Measurements from ENCODE around the gene MYOF.

The MYOF gene

DNA sequence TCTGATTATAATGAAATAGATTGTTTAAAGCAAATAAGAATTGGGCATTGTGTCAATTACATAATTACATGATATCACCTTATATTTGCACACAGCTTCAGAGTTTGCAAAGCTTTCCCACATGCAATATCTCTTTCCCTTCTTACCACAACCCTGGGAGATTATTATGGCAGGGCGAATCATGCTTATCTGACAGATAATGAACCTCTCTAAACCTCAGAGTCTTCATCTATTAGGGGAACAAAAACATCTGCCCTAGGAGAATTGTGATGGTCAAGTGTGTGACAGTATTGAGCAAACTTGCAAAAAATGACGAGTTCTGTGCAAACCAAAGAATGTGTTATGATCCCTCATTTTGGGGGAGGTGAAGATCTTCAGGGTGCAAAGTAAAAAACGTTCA is 90.0 kb downstream of the MYOF start:
- no peak overlapping the region for H3K4me3 Mint-ChIP-seq
- no peak overlapping the region for H3K27ac Mint-ChIP-seq
- peaks cover 9% of the 10 kb centered on the region for H3K4me1 Mint-ChIP-seq (ENCODE audit: low read depth)
- DNase-seq (ENCODE audit: low spot score): no peak
- peaks cover under 1% of the 10 kb centered on the region for H3K36me3 Mint-ChIP-seq (ENCODE audit: low read depth)
- H3K9me3 Mint-ChIP-seq: no peaks in the 10 kb centered on the region
- H3K27me3 Mint-ChIP-seq (ENCODE audit: low read depth): no peaks in the 10 kb centered on the region

DNA sequence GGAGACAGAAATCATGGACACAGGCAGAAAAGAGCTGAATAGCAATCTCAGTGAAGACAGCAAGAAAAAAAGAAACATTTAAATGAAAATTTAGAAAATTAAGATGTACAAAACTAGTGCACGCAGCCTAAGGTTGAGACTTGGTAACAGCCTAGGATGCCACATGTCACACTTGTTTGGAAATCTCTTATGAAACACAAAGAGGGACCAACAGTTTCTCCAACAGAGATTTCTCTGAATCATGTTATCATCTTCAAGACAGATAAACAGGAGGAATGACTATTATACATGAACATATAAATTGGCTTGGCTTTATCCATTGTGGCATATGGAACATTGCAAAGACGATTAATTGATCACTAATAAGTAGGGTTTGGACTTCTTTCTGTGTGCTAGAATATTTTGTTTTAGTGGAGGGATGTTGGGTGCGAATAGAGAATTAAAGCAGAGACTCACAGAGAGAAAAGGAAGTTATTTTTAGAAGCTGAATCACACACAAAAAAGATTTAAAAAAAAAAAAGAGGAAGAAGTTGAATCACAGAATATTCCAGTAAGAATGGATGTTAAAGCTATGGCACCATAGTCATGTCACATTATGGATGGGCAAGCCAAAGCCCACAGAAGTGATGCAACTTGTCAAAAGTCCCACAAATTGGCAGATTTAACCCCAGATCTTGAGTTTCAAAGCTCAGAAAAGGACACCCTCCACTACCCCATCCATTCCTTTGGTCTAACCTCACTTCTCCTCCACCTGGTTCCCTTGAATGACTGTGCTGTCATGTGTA is 91.6 kb downstream of the MYOF start:
- Mint-ChIP-seq H3K9me3 (no peaks in the 10 kb centered on the region), H3K27me3 (ENCODE audit: low read depth) (no peaks in the 10 kb centered on the region), H3K4me1 (ENCODE audit: low read depth) (peaks cover 20% of the 10 kb centered on the region), H3K4me3 (no peak overlapping the region), H3K36me3 (ENCODE audit: low read depth) (peaks cover 2% of the 10 kb centered on the region), H3K27ac (no peak overlapping the region)
- no peak for DNase-seq (ENCODE audit: low spot score)

GRCh38 chr10:93386631-93387369 is 95.3 kb downstream of the MYOF start:
- peak; percentile 10 for DNase-seq (ENCODE audit: low spot score)
- no peaks in the 10 kb centered on the region for H3K9me3 Mint-ChIP-seq
- no peaks in the 10 kb centered on the region for H3K27me3 Mint-ChIP-seq (ENCODE audit: low read depth)
- peak overlapping the region; percentile 51 for H3K4me3 Mint-ChIP-seq
- peak overlapping the region; percentile 93 for H3K27ac Mint-ChIP-seq
- peaks cover 28% of the 10 kb centered on the region for H3K4me1 Mint-ChIP-seq (ENCODE audit: low read depth)
- H3K36me3 Mint-ChIP-seq (ENCODE audit: low read depth): peaks cover 2% of the 10 kb centered on the region

GRCh38 chr10:93385345-93385744 is 96.8 kb downstream of the MYOF start:
- Mint-ChIP-seq H3K27ac (no peak overlapping the region), H3K4me1 (ENCODE audit: low read depth) (peaks cover 34% of the 10 kb centered on the region), H3K27me3 (ENCODE audit: low read depth) (no peaks in the 10 kb centered on the region), H3K36me3 (ENCODE audit: low read depth) (peaks cover 2% of the 10 kb centered on the region), H3K9me3 (no peaks in the 10 kb centered on the region), H3K4me3 (no peak overlapping the region)
- DNase-seq (ENCODE audit: low spot score): no peak

DNA sequence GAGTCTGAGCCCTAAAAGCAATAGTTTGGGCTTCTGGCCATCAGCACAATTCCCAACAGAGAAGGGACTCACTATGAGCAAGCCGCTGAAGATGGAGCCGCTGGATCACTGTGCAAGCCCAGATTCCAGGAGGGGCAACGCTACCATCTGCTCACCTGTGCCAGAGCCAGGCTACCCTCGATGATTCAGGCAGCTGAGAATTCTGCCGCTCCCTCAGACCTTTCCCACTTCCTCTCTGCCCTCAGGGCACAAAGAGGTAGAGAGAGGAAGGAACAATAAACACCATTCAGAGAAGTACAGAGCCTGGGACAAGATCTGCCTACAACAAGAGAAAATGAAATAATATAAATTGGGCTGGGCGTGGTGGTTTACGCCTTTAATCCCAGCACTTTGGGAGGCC is 98.1 kb downstream of the MYOF start:
- no peak for DNase-seq (ENCODE audit: low spot score)
- Mint-ChIP-seq H3K4me1 (ENCODE audit: low read depth) (peaks cover 46% of the 10 kb centered on the region), H3K4me3 (no peak overlapping the region), H3K9me3 (no peaks in the 10 kb centered on the region), H3K27me3 (ENCODE audit: low read depth) (no peaks in the 10 kb centered on the region), H3K36me3 (ENCODE audit: low read depth) (peaks cover 2% of the 10 kb centered on the region), H3K27ac (no peak overlapping the region)

- no peak for DNase-seq (ENCODE audit: low spot score)
- no peak overlapping the region for H3K4me3 Mint-ChIP-seq
- no peaks in the 10 kb centered on the region for H3K27me3 Mint-ChIP-seq (ENCODE audit: low read depth)
- H3K4me1 Mint-ChIP-seq (ENCODE audit: low read depth): peaks cover 49% of the 10 kb centered on the region
- peaks cover 2% of the 10 kb centered on the region for H3K36me3 Mint-ChIP-seq (ENCODE audit: low read depth)
- H3K27ac Mint-ChIP-seq: no peak overlapping the region
- no peaks in the 10 kb centered on the region for H3K9me3 Mint-ChIP-seq
Measured at GRCh38 chr10:93383562-93383981, 98.6 kb downstream of the MYOF start.

GRCh38 chr10:93379731-93380575 is 102.2 kb downstream of the MYOF start:
- H3K4me1 Mint-ChIP-seq (ENCODE audit: low read depth): peaks cover 33% of the 10 kb centered on the region
- H3K9me3 Mint-ChIP-seq: no peaks in the 10 kb centered on the region
- DNase-seq (ENCODE audit: low spot score): peak; percentile 69
- no peaks in the 10 kb centered on the region for H3K27me3 Mint-ChIP-seq (ENCODE audit: low read depth)
- no peaks in the 10 kb centered on the region for H3K36me3 Mint-ChIP-seq (ENCODE audit: low read depth)
- H3K27ac Mint-ChIP-seq: peak overlapping the region; percentile 87
- peak overlapping the region; percentile 56 for H3K4me3 Mint-ChIP-seq

DNA sequence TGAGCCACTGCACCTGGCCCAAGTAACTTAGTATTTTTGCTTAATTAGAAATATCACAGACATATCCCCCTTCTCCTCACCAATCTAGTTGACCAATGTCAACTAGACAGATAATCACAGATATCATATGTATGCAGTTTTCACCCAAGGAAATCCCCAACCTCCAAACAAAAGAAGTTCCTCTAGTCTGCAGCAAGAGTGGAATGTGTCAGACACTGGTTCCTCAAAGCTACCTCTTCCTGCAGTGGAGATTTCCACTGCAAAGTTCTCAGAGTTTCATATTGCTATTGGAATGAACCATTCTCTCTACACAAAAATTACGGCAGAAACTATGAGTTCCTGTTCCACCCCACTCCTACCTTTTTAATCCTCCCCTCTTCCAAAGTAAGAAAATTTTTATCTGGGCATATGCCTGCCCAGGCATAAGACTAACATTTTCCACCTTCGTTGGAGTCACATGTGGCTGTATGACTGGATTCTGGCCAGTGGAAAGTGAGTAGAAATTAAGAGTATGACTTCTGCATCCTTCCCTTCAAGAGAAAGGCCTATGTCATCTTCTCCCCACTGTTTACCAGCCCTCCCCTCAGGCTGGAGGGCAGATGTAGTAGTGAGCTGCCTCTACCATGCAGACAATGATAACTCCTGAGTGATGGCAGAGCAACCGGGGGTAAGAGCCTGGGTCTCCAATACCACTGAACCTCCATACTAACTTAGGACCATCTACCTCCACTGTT is 103.0 kb downstream of the MYOF start:
- peaks cover 28% of the 10 kb centered on the region for H3K4me1 Mint-ChIP-seq (ENCODE audit: low read depth)
- no peaks in the 10 kb centered on the region for H3K27me3 Mint-ChIP-seq (ENCODE audit: low read depth)
- no peaks in the 10 kb centered on the region for H3K9me3 Mint-ChIP-seq
- DNase-seq (ENCODE audit: low spot score): peak; percentile 51
- no peaks in the 10 kb centered on the region for H3K36me3 Mint-ChIP-seq (ENCODE audit: low read depth)
- peak overlapping the region; percentile 56 for H3K4me3 Mint-ChIP-seq
- peak overlapping the region; percentile 87 for H3K27ac Mint-ChIP-seq

- H3K36me3 Mint-ChIP-seq (ENCODE audit: low read depth): no peaks in the 10 kb centered on the region
- no peaks in the 10 kb centered on the region for H3K9me3 Mint-ChIP-seq
- H3K27me3 Mint-ChIP-seq (ENCODE audit: low read depth): no peaks in the 10 kb centered on the region
- no peak overlapping the region for H3K4me3 Mint-ChIP-seq
- no peak for DNase-seq (ENCODE audit: low spot score)
- H3K27ac Mint-ChIP-seq: no peak overlapping the region
- peaks cover 26% of the 10 kb centered on the region for H3K4me1 Mint-ChIP-seq (ENCODE audit: low read depth)
Measured at GRCh38 chr10:93378039-93378438, 104.1 kb downstream of the MYOF start.

DNA sequence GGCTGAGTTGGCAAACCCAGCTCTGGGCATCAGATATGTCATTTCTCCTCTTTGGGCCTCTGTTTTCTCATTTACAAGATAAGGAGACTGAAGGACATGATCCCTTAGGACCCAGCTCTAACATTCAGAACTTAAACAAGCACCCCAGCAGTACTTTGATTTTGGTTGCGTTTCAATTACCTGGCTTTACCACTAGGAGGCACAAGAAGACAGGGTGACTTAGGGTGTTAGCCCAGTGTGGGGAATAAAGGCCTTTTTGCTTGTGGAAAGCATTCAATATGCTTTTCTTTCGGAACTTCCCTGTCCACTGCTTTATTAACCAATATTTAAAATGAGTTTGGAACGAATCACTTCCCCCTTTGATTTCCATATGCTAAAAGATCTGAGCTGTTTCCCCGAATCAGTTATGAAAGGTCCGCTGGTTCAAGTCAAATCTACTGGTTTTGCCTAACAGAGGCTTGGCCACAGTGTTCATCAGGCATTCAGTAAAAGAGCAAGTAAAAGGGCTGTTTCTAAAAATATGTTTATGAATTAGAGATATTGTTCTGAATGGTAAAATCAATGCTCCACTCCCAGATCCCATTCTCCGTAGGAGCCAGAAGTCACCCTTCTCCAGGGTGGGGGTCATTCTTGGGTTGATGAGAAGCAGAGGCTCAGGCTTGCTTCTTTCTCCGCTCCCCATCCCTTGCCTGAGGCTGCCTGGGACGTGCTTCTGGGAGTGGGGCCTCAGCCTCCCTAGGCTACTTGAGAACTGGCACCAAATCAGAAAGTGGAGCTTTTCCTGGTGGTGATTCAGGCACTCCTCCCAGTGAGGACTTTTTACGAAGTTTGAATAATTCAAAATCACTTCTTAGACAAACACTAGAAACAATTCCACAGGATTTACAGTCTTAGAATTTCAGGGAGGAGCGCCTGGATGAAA is 105.5 kb downstream of the MYOF start:
- H3K27ac Mint-ChIP-seq: no peak overlapping the region
- peak; percentile 47 for DNase-seq (ENCODE audit: low spot score)
- H3K4me3 Mint-ChIP-seq: no peak overlapping the region
- H3K36me3 Mint-ChIP-seq (ENCODE audit: low read depth): no peaks in the 10 kb centered on the region
- no peaks in the 10 kb centered on the region for H3K27me3 Mint-ChIP-seq (ENCODE audit: low read depth)
- no peaks in the 10 kb centered on the region for H3K9me3 Mint-ChIP-seq
- peaks cover 26% of the 10 kb centered on the region for H3K4me1 Mint-ChIP-seq (ENCODE audit: low read depth)

GRCh38 chr10:93370961-93371360 is 111.2 kb downstream of the MYOF start:
- Mint-ChIP-seq H3K36me3 (ENCODE audit: low read depth) (no peaks in the 10 kb centered on the region), H3K4me3 (no peak overlapping the region), H3K4me1 (ENCODE audit: low read depth) (peaks cover 2% of the 10 kb centered on the region), H3K27me3 (ENCODE audit: low read depth) (no peaks in the 10 kb centered on the region), H3K9me3 (no peaks in the 10 kb centered on the region), H3K27ac (no peak overlapping the region)
- DNase-seq (ENCODE audit: low spot score): no peak

DNA sequence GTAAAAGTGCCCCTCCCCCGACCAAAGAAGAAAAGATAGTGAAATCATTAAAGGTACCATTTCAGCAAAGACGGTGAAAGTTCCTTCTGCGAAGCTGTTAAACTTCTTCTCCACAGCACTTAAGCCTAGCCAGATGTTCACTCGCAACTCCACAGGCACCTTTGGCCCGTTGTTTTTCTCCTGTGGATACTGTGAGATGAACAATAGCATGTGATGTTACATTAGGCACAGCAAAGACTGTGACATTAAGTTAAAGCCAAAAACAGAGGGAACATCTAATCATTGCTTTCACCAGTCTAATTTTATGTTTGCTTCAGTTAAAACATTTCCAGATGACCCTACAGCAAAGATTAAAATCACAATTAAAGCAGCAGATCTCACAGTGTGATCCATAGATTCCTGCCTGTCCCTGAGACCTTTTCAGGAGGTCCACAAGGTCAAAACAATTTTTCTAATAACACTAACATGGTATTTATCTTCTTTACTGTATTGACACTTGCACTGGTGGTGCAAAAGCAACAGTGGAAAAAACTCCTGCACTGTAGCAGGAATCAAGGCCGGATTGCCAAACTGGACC is 112.5 kb downstream of the MYOF start:
- Mint-ChIP-seq H3K4me3 (no peak overlapping the region), H3K4me1 (ENCODE audit: low read depth) (peaks cover 8% of the 10 kb centered on the region), H3K9me3 (no peaks in the 10 kb centered on the region), H3K27me3 (ENCODE audit: low read depth) (no peaks in the 10 kb centered on the region), H3K27ac (no peak overlapping the region), H3K36me3 (ENCODE audit: low read depth) (peaks cover 1% of the 10 kb centered on the region)
- DNase-seq (ENCODE audit: low spot score): no peak

All from T-helper 2 cell treated with Interferon-gamma antibody and Interleukin-4, amounts not matched to agents 5 μg/mL and 100 μg/mL, for 36 hours (primary cell).